ENCODE data around the gene COL6A6. TPM values are rescaled to one million over a fixed set of nuclear protein-coding genes. Genes with fewer than 3 reads are reported as not detected.

Gene COL6A6
- total and polyA plus RNA-seq, 2 experiments from 2014 or later = 0.15 to 1.1 TPM

Other genes starting within 250 kb of the COL6A6 start
- not detected in 2 replicates for gene COL6A5, start 171.5 kb upstream of the COL6A6 start, total RNA-seq
- gene COL6A5, start 171.5 kb upstream of the COL6A6 start, polyA plus RNA-seq = not detected in 2 replicates
- gene PIK3R4, start 229.7 kb downstream of the COL6A6 start, total RNA-seq = 19.4 and 25.1 TPM in 2 replicates
- 23.2 and 27.0 TPM in 2 replicates for gene PIK3R4, start 229.7 kb downstream of the COL6A6 start, polyA plus RNA-seq